GM19372 (cell line): ENCODE results near the gene GIMAP8.

ENCODE experiments used
- ATAC-seq: cut with Tn5 transposase; IDR thresholded peaks from one replicate; pipeline ENCODE4 v1.9.1; 2021; ENCODE audit warnings: mild to moderate bottlenecking, low read depth, moderate library complexity; ENCODE audit not compliant: unreplicated experiment

Gene GIMAP8

GRCh38 chr7:150450491-150451001, at the start of gene GIMAP8:
Gene GIMAP8, plus strand, starts transcription at chr7:150450630. Its CDS starts 16,069 bp downstream, at chr7:150466699.
- no peak for ATAC-seq

GRCh38 chr7:150400788-150401423, 49.5 kb upstream of the GIMAP8 start:
- no peak for ATAC-seq

- no peak for ATAC-seq
Observed at GRCh38 chr7:150401424-150401790, 49.0 kb upstream of the GIMAP8 start.

GRCh38 chr7:150401861-150402631, 48.4 kb upstream of the GIMAP8 start:
- ATAC-seq, result no peak

GRCh38 chr7:150402671-150403321, 47.6 kb upstream of the GIMAP8 start:
- ATAC-seq, result no peak

- no peak for ATAC-seq
Observed at GRCh38 chr7:150403376-150404171, 46.9 kb upstream of the GIMAP8 start.

GRCh38 chr7:150404172-150404804, 46.1 kb upstream of the GIMAP8 start:
- no peak for ATAC-seq

- ATAC-seq, result peak; percentile 43
Observed at GRCh38 chr7:150404805-150405583, 45.4 kb upstream of the GIMAP8 start.

GRCh38 chr7:150405584-150406311, 44.7 kb upstream of the GIMAP8 start:
- no peak for ATAC-seq

- ATAC-seq, result no peak
Observed at GRCh38 chr7:150406312-150406566, 44.2 kb upstream of the GIMAP8 start.

- ATAC-seq, result peak; percentile 49
Observed at GRCh38 chr7:150406567-150407421, 43.6 kb upstream of the GIMAP8 start.

- ATAC-seq, result no peak
Observed at GRCh38 chr7:150407588-150408392, 42.6 kb upstream of the GIMAP8 start.

GRCh38 chr7:150408393-150409299, 41.8 kb upstream of the GIMAP8 start:
- no peak for ATAC-seq

GRCh38 chr7:150409300-150410030, 41.0 kb upstream of the GIMAP8 start:
- ATAC-seq, result no peak

GRCh38 chr7:150410131-150410530, 40.3 kb upstream of the GIMAP8 start:
- no peak for ATAC-seq
